Activated CD4-positive, alpha-beta memory T cell treated with anti-CD3 and anti-CD28 coated beads for 36 hours (primary cell): ENCODE results near the gene ABHD16B. TPM values are rescaled to one million over a fixed set of nuclear protein-coding genes. Genes with fewer than 3 reads are reported as not detected.
"Not testable (repeated sequence)": the region's sequence is repeated elsewhere in the genome, so short reads cannot be mapped to it uniquely, and the experiment has no call there.

Experiments
- CTCF ChIA-PET: fragments of 350-600 bp; sonication (Branson Sonifier 250); formaldehyde crosslinking; loops from one replicate; lab custom pipeline; 2021; ENCODE audit warnings: antibody characterized with exemption, inconsistent platforms; lab: Charles Lee
- POLR2A ChIA-PET: fragments of 350-600 bp; sonication (Branson Sonifier 250); formaldehyde crosslinking; loops from one replicate; lab custom pipeline; 2021; ENCODE audit warnings: antibody characterized with exemption; lab: Charles Lee
- DNase-seq: peaks from one replicate; pipeline ENCODE4 v3.0.0-alpha.2; 2020
- H3K27ac Mint-ChIP-seq: one replicate; pipeline ENCODE4 v1.8.0; 2021; ENCODE audit warnings: mixed read lengths
- H3K27me3 Mint-ChIP-seq: one replicate; pipeline ENCODE4 v1.8.0; 2021; ENCODE audit warnings: mixed read lengths
- H3K36me3 Mint-ChIP-seq: one replicate; pipeline ENCODE4 v1.8.0; 2021; ENCODE audit warnings: mixed read lengths
- H3K4me1 Mint-ChIP-seq: one replicate; pipeline ENCODE4 v1.8.0; 2021; ENCODE audit warnings: low read depth, mixed read lengths
- H3K4me3 Mint-ChIP-seq: one replicate; pipeline ENCODE4 v1.8.0; 2021; ENCODE audit warnings: mild to moderate bottlenecking, mixed read lengths
- H3K9me3 Mint-ChIP-seq: one replicate; pipeline ENCODE4 v1.8.0; 2021; ENCODE audit warnings: mixed read lengths
- intact Hi-C: fragments of 100-400 bp; cut with micrococcal nuclease; formaldehyde crosslinking; loops from one replicate; pipeline ENCODE4 v1.15.1; 2023
- total RNA-seq, 2 experiments: library from RNA; stranded (reverse); gene quantifications; one replicate each; pipeline ENCODE4 v1.2.3, GENCODE V29; 2021

Gene ABHD16B
- total RNA-seq, 2 experiments from 2014 or later = not detected

- H3K4me3 Mint-ChIP-seq, H3K27me3 Mint-ChIP-seq, intact Hi-C loops, DNase-seq, H3K9me3 Mint-ChIP-seq, H3K27ac Mint-ChIP-seq: not testable (repeated sequence)
- CTCF ChIA-PET = interaction anchor here (0.6 to 0.8 kb wide), 2 partner anchors 9 to 88 kb away, joined by 3 to 4 read pairs; partner anchors contain the start of gene TPD52L2
- H3K36me3 Mint-ChIP-seq = peaks cover 42% of the 10 kb centered on the region
- POLR2A ChIA-PET = interaction anchor here (0.6 to 1.3 kb wide), 3 partner anchors 9 to 346 kb away, joined by 3 to 8 read pairs (median 3); partner anchors contain the start of gene TPD52L2
- H3K4me1 Mint-ChIP-seq = peaks cover 12% of the 10 kb centered on the region
Measured at GRCh38 chr20:63874241-63874640, 12.9 kb downstream of the ABHD16B start.

GRCh38 chr20:63876489-63877036 is 15.3 kb downstream of the ABHD16B start:
- no peak overlapping the region for H3K27ac Mint-ChIP-seq
- intact Hi-C loops = no loop called here
- peaks cover 12% of the 10 kb centered on the region for H3K4me1 Mint-ChIP-seq
- no peak for DNase-seq
- H3K36me3 Mint-ChIP-seq = peaks cover 35% of the 10 kb centered on the region
- ChIA-PET POLR2A (no interaction called here), CTCF (interaction anchor here (0.6 to 0.7 kb wide), 2 partner anchors 90 to 308 kb away, joined by 3 read pairs; no protein-coding TSS in a partner anchor)
- H3K9me3 Mint-ChIP-seq = no peaks in the 10 kb centered on the region
- no peaks in the 10 kb centered on the region for H3K27me3 Mint-ChIP-seq
- no peak overlapping the region for H3K4me3 Mint-ChIP-seq

- Mint-ChIP-seq H3K27me3 (no peaks in the 10 kb centered on the region), H3K9me3 (no peaks in the 10 kb centered on the region), H3K4me3 (no peak overlapping the region), H3K36me3 (peaks cover 32% of the 10 kb centered on the region), H3K4me1 (peaks cover 10% of the 10 kb centered on the region), H3K27ac (no peak overlapping the region)
- ChIA-PET CTCF (interaction anchor here (1.1 kb wide), 1 partner anchor 161 kb away, joined by 3 read pairs; no protein-coding TSS in a partner anchor), POLR2A (no interaction called here)
- intact Hi-C loops = no loop called here
- DNase-seq = no peak
Measured at GRCh38 chr20:63877755-63878470, 16.6 kb downstream of the ABHD16B start.

GRCh38 chr20:63878899-63879663 is 17.8 kb downstream of the ABHD16B start:
- POLR2A ChIA-PET = no interaction called here
- Mint-ChIP-seq H3K4me3 (no peak overlapping the region), H3K9me3 (no peaks in the 10 kb centered on the region)

GRCh38 chr20:63880901-63881300 is 19.6 kb downstream of the ABHD16B start:
- H3K4me3 Mint-ChIP-seq, H3K27me3 Mint-ChIP-seq, DNase-seq, H3K4me1 Mint-ChIP-seq, intact Hi-C loops, H3K27ac Mint-ChIP-seq, H3K9me3 Mint-ChIP-seq: not testable (repeated sequence)
- CTCF ChIA-PET = interaction anchor here (0.7 kb wide), 1 partner anchor 85 kb away, joined by 4 read pairs; no protein-coding TSS in a partner anchor
- POLR2A ChIA-PET = interaction anchor here (1.0 kb wide), 1 partner anchor 11 kb away, joined by 4 read pairs; no protein-coding TSS in a partner anchor
- peaks cover 22% of the 10 kb centered on the region for H3K36me3 Mint-ChIP-seq

More at GRCh38 chr20:63878899-63879663, 17.8 kb downstream of the ABHD16B start:
- CTCF ChIA-PET = interaction anchor here (1.1 kb wide), 1 partner anchor 159 kb away, joined by 3 read pairs; no protein-coding TSS in a partner anchor
- no peaks in the 10 kb centered on the region for H3K27me3 Mint-ChIP-seq
- intact Hi-C loops = no loop called here
- no peak overlapping the region for H3K27ac Mint-ChIP-seq
- DNase-seq = no peak
- H3K36me3 Mint-ChIP-seq = peaks cover 24% of the 10 kb centered on the region
- peaks cover 3% of the 10 kb centered on the region for H3K4me1 Mint-ChIP-seq

GRCh38 chr20:63881451-63882226 is 20.3 kb downstream of the ABHD16B start:
- no peaks in the 10 kb centered on the region for H3K27me3 Mint-ChIP-seq
- DNase-seq = no peak
- H3K9me3 Mint-ChIP-seq = no peaks in the 10 kb centered on the region
- ChIA-PET POLR2A (interaction anchor here (1.0 kb wide), 1 partner anchor 10 kb away, joined by 4 read pairs; no protein-coding TSS in a partner anchor), CTCF (no interaction called here)
- no peak overlapping the region for H3K4me3 Mint-ChIP-seq
- peaks cover 3% of the 10 kb centered on the region for H3K4me1 Mint-ChIP-seq
- H3K36me3 Mint-ChIP-seq = peaks cover 16% of the 10 kb centered on the region
- intact Hi-C loops = no loop called here
- no peak overlapping the region for H3K27ac Mint-ChIP-seq

- no peak overlapping the region for H3K27ac Mint-ChIP-seq
- H3K27me3 Mint-ChIP-seq = no peaks in the 10 kb centered on the region
- no peaks in the 10 kb centered on the region for H3K9me3 Mint-ChIP-seq
- no peak overlapping the region for H3K4me3 Mint-ChIP-seq
- intact Hi-C loops = no loop called here
- peaks cover 3% of the 10 kb centered on the region for H3K4me1 Mint-ChIP-seq
- ChIA-PET CTCF (no interaction called here), POLR2A (interaction anchor here (0.9 kb wide), 1 partner anchor 9 kb away, joined by 3 read pairs; no protein-coding TSS in a partner anchor)
- DNase-seq = no peak
- H3K36me3 Mint-ChIP-seq = peaks cover 19% of the 10 kb centered on the region
Measured at GRCh38 chr20:63882257-63883200, 21.2 kb downstream of the ABHD16B start.

- H3K36me3 Mint-ChIP-seq = peaks cover 19% of the 10 kb centered on the region
- intact Hi-C loops = no loop called here
- H3K27ac Mint-ChIP-seq = no peak overlapping the region
- no peaks in the 10 kb centered on the region for H3K9me3 Mint-ChIP-seq
- no peak for DNase-seq
- H3K4me1 Mint-ChIP-seq = peaks cover under 1% of the 10 kb centered on the region
- ChIA-PET CTCF (no interaction called here), POLR2A (interaction anchor here (0.9 kb wide), 1 partner anchor 10 kb away, joined by 3 read pairs; no protein-coding TSS in a partner anchor)
- no peak overlapping the region for H3K4me3 Mint-ChIP-seq
- H3K27me3 Mint-ChIP-seq = no peaks in the 10 kb centered on the region
Measured at GRCh38 chr20:63883201-63883593, 21.9 kb downstream of the ABHD16B start.

- Mint-ChIP-seq H3K4me1 (no peaks in the 10 kb centered on the region), H3K27ac (no peak overlapping the region), H3K9me3 (no peaks in the 10 kb centered on the region), H3K27me3 (no peaks in the 10 kb centered on the region), H3K4me3 (no peak overlapping the region), H3K36me3 (peaks cover 26% of the 10 kb centered on the region)
- DNase-seq = no peak
- intact Hi-C loops = no loop called here
- ChIA-PET POLR2A (interaction anchor here (1.5 kb wide), 1 partner anchor 19 kb away, joined by 3 read pairs; the partner anchor contains the start of gene TPD52L2), CTCF (interaction anchor here (1.0 kb wide), 2 partner anchors 18 to 99 kb away, joined by 3 read pairs; no protein-coding TSS in a partner anchor)
Measured at GRCh38 chr20:63884506-63885263, 23.4 kb downstream of the ABHD16B start.
